Measurements from ENCODE around the gene MPRIP.

DNA sequence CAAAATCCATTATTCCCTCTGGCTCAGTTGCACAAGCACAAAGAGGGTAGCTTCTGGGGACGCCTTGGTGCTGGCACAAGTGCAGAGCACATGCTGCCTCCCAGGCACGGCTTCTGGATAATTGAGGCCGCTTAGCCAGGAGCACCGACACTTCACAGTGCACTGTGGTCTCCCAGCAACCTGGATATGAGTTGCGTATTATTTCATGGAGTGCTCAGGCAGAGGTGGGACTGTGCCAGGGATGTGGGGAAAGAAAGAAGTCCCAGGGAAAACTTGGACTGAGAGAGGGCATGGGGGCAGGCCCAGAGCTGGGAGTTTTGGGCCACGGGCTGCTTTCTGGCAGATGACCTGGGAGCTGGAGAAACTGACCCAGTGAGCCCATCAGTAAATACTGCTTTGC lies 37.5 kb downstream of the MPRIP start:
- TF ChIP-seq, protein P1, sequence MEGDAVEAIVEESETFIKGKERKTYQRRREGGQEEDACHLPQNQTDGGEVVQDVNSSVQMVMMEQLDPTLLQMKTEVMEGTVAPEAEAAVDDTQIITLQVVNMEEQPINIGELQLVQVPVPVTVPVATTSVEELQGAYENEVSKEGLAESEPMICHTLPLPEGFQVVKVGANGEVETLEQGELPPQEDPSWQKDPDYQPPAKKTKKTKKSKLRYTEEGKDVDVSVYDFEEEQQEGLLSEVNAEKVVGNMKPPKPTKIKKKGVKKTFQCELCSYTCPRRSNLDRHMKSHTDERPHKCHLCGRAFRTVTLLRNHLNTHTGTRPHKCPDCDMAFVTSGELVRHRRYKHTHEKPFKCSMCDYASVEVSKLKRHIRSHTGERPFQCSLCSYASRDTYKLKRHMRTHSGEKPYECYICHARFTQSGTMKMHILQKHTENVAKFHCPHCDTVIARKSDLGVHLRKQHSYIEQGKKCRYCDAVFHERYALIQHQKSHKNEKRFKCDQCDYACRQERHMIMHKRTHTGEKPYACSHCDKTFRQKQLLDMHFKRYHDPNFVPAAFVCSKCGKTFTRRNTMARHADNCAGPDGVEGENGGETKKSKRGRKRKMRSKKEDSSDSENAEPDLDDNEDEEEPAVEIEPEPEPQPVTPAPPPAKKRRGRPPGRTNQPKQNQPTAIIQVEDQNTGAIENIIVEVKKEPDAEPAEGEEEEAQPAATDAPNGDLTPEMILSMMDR (conservative IDR thresholded peaks at IDR 0.05): no peak
- TF ChIP-seq EZH2 (IDR thresholded peaks at IDR 0.05; ENCODE audit: low read depth): no peak

All from PC-9 (cell line).